ENCODE results near the gene TRIML1.

GRCh38 chr4:188111955-188112354, 27.3 kb upstream of the TRIML1 start:
- TF ChIP-seq CTCF (tag by site-specific recombination; IDR thresholded peaks at IDR 0.05): no peak
- no peak for TF ChIP-seq ZNF140 (tag by site-specific recombination; IDR thresholded peaks at IDR 0.05)
- TF ChIP-seq ZNF423 (tag by site-specific recombination; IDR thresholded peaks at IDR 0.05): no peak
- TF ChIP-seq ZNF449 (tag by site-specific recombination; IDR thresholded peaks at IDR 0.05): no peak
- TF ChIP-seq PBX3 (CRISPR knock-in tag; IDR thresholded peaks at IDR 0.05): no peak
- no peak for TF ChIP-seq ZNF23 (tag by site-specific recombination; IDR thresholded peaks at IDR 0.05; ENCODE audit: borderline replicate concordance)
- TF ChIP-seq SETDB1 (IDR thresholded peaks at IDR 0.05; ENCODE audit: insufficient read length, low read length): no peak
- no peak for TF ChIP-seq SP2 (tag by site-specific recombination; IDR thresholded peaks at IDR 0.05)
- TF ChIP-seq ZNF677 (tag by site-specific recombination; IDR thresholded peaks at IDR 0.05): no peak
- no peak for TF ChIP-seq PRDM1 (tag by site-specific recombination; IDR thresholded peaks at IDR 0.05)
- no peak for TF ChIP-seq TSHZ1 (tag by site-specific recombination; IDR thresholded peaks at IDR 0.05; ENCODE audit: borderline replicate concordance)
